Spleen (tissue), 11 donors: ENCODE results near the gene ARMC9. TPM values are rescaled to one million over a fixed set of nuclear protein-coding genes. Genes with fewer than 3 reads are reported as not detected.
A peak's percentile ranks its signal among the peaks of the same experiment; 100 is the strongest.

Experiments used
- DNase-seq: peaks from one replicate; pipeline ENCODE4 v3.0.0-alpha.2; 2020
- H3K27ac ChIP-seq, 8 donors: fragments of 200-600 bp; sonication (generic) in 7 of 8; 1 replicate in 4 of 8; 2 replicates in 4 of 8; pipeline versions ENCODE4 v1.5.0 to v1.8.0; 2016 to 2021; ENCODE audit warnings: inconsistent platforms in 4 of 8, mild to moderate bottlenecking in 4 of 8, moderate library complexity in 1 of 8
- H3K27me3 ChIP-seq, 7 donors: fragments of 200-600 bp; sonication (generic) in 6 of 7; replicated peaks in 1 of 7; 1 replicate in 4 of 7; 2 replicates in 3 of 7; pipeline versions ENCODE4 v1.5.0 to v1.8.0; 2016 to 2021; ENCODE audit warnings: inconsistent platforms in 3 of 7, mild to moderate bottlenecking in 1 of 7
- H3K36me3 ChIP-seq, 6 donors: fragments of 200-600 bp; sonication (generic) in 5 of 6; 1 replicate in 4 of 6; 2 replicates in 2 of 6; pipeline versions ENCODE4 v1.5.0 to v1.8.0; 2016 to 2021; ENCODE audit warnings: inconsistent platforms in 2 of 6
- H3K4me1 ChIP-seq, 6 donors: fragments of 200-600 bp; sonication (generic) in 5 of 6; 1 replicate in 3 of 6; 2 replicates in 3 of 6; pipeline versions ENCODE4 v1.5.0 to v1.8.0; 2016 to 2021; ENCODE audit warnings: inconsistent platforms in 3 of 6
- H3K4me3 ChIP-seq, 8 donors: fragments of 200-600 bp; sonication (generic) in 7 of 8; 1 replicate in 4 of 8; 2 replicates in 4 of 8; pipeline versions ENCODE4 v1.5.0 to v1.8.0; 2016 to 2021; ENCODE audit warnings: inconsistent platforms in 4 of 8, mild to moderate bottlenecking in 4 of 8, moderate library complexity in 2 of 8
- H3K9me3 ChIP-seq, 8 donors: fragments of 200-600 bp; sonication (generic) in 7 of 8; 1 replicate in 4 of 8; 2 replicates in 4 of 8; pipeline versions ENCODE4 v1.5.0 to v1.8.0; 2016 to 2021; ENCODE audit warnings: inconsistent platforms in 4 of 8
- CTCF ChIP-seq, 11 experiments: fragments of 200-600 bp in 7 of 11; fragments of 450-650 bp in 4 of 11; sonication (generic) in 4 of 11; IDR thresholded peaks in 8 of 11; conservative IDR thresholded peaks in 3 of 11; 1 replicate in 7 of 11; 2 replicates in 4 of 11; pipeline versions ENCODE4 v1.4.0 to v1.8.0; 2016 to 2021; ENCODE audit warnings: antibody characterized with exemption in 11 of 11, inconsistent platforms in 4 of 11, mild to moderate bottlenecking in 1 of 11
- POLR2A ChIP-seq, 3 donors: fragments of 450-650 bp; IDR thresholded peaks; one replicate each; pipeline ENCODE4 v1.5.1; 2017; ENCODE audit warnings: antibody characterized with exemption in 3 of 3, mild to moderate bottlenecking in 1 of 3
- POLR2AphosphoS5 ChIP-seq, 3 donors: sonication (generic); formaldehyde crosslinking; IDR thresholded peaks; one replicate each; pipeline ENCODE4 v1.5.1; 2017; ENCODE audit warnings: antibody characterized with exemption in 3 of 3
- WGBS, 5 donors: extraction: QIAGEN DNeasy Blood & Tissue Kit in 3 of 5; methylation state at CpG; one replicate each; pipeline versions ENCODE4 v1.1.5 to v1.1.7; 2013 to 2018; 5-methylcytosine and 5-hydroxymethylcytosine counted together
- intact Hi-C: fragments of 100-400 bp; cut with DNase I; formaldehyde crosslinking; loops from one replicate; pipeline ENCODE4 v1.15.0; 2023; ENCODE audit warnings: low total_unique reads
- polyA plus RNA-seq, 3 donors: library from polyadenylated mRNA; stranded (reverse); fragments of 200-250 nt; gene quantifications; one replicate each; pipeline ENCODE4 v1.2.1, GENCODE V29; 2013
- total RNA-seq, 7 donors: library from RNA; depleted of rRNA in 3 of 7; stranded (reverse); fragments of >200 nt in 3 of 7; fragmentation: NEBNext Ultra II Directional in 4 of 7; extraction: Animal tissue kit (Norgen Biotek cat#: 25700) in 4 of 7; gene quantifications; one replicate each; pipeline versions ENCODE4 v1.1.0 to v1.2.1, GENCODE V29; 2016 to 2021
- donor health status: healthy with polysubstance abuse.
- donor health status: DM: no; HTN: no; CAD: no; lungs with moderate emphysema.
- donor health status: DM: no; HTN: no; CAD: no.
- donor health status: Bipolar disorder and iron deficiency.
- donor health status: healthy.
- donor health status: DM: no; HTN: no; CAD: no.
- donor health status: DM: yes; HTN: yes; CAD: no.

The ARMC9 gene
- total and polyA plus RNA-seq, 10 donors, result 0.83 to 8.9 (median 4.7) TPM

DNA sequence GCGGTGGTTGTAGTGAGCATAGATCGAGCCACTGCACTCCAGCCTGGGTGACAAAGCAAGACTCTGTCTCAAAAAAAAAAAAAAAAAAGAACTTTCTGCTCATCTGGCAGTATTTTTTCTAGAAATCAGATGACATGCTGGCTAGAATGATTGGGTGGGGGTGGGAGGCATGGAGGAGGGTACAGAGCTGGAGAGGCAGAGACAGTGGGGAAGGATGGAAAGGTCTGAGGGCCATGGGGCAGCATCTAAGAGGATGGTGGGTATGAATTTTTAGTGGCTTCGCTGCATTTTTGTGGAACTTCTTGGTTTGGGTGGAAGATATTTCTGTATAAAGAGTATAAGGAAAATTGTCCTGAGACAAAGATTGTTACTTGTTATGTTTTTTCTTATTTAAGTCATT lies 23.3 kb downstream of the ARMC9 start:
- WGBS, 5 donors, result 83 to 95% (median 94%) methylated on average over 3 of the region's 3 CpGs
- Histone ChIP-seq H3K9me3 (no peaks in the 10 kb centered on the region), H3K4me1 (no peaks in the 10 kb centered on the region), H3K27me3 (no peaks in the 10 kb centered on the region), H3K4me3 (no peak overlapping the region), H3K36me3 (no peaks in the 10 kb centered on the region), H3K27ac (peak overlapping the region in 2 of 8 donors; percentile 9 to 38)
- intact Hi-C loops, result no loop called here
- TF ChIP-seq CTCF (IDR thresholded peaks at IDR 0.05 in 8 of 11, conservative IDR thresholded peaks at IDR 0.05 in 3 of 11) (no peak), POLR2A (IDR thresholded peaks at IDR 0.05) (no peak), POLR2AphosphoS5 (IDR thresholded peaks at IDR 0.05) (no peak)
- DNase-seq, result no peak

GRCh38 chr2:231222318-231223000 lies 24.0 kb downstream of the ARMC9 start:
- 75 to 86% (median 80%) methylated on average over 7 of the region's 7 CpGs for WGBS, 5 donors
- no peak overlapping the region for H3K4me3 ChIP-seq
- peaks cover 0 to 3% (median 1%) of the 10 kb centered on the region in 6 donors for H3K4me1 ChIP-seq
- TF ChIP-seq POLR2AphosphoS5 (IDR thresholded peaks at IDR 0.05), result no peak
- no peak for TF ChIP-seq POLR2A (IDR thresholded peaks at IDR 0.05)
- no peak for TF ChIP-seq CTCF (IDR thresholded peaks at IDR 0.05 in 8 of 11, conservative IDR thresholded peaks at IDR 0.05 in 3 of 11)
- no peaks in the 10 kb centered on the region for H3K27me3 ChIP-seq
- H3K36me3 ChIP-seq, result no peaks in the 10 kb centered on the region
- H3K27ac ChIP-seq, result peak overlapping the region in 5 of 8 donors; percentile 9 to 38 (median 16)
- H3K9me3 ChIP-seq, result no peaks in the 10 kb centered on the region
- DNase-seq, result no peak
- intact Hi-C loops, result no loop called here

- intact Hi-C loops, result no loop called here
Measured at GRCh38 chr2:231223001-231223375, 24.6 kb downstream of the ARMC9 start.

More at GRCh38 chr2:231223001-231223375, 24.6 kb downstream of the ARMC9 start:
- WGBS, 5 donors, result 79 to 89% (median 87%) methylated on average over 3 of the region's 3 CpGs
- Histone ChIP-seq H3K27me3 (no peaks in the 10 kb centered on the region), H3K27ac (peak overlapping the region in 4 of 8 donors; percentile 10 to 38 (median 23)), H3K4me1 (peaks cover 0 to 9% (median 6%) of the 10 kb centered on the region in 6 donors), H3K4me3 (no peak overlapping the region), H3K9me3 (no peaks in the 10 kb centered on the region), H3K36me3 (no peaks in the 10 kb centered on the region)
- no peak for DNase-seq
- TF ChIP-seq POLR2A (IDR thresholded peaks at IDR 0.05), result no peak
- TF ChIP-seq POLR2AphosphoS5 (IDR thresholded peaks at IDR 0.05), result no peak
- TF ChIP-seq CTCF (IDR thresholded peaks at IDR 0.05 in 8 of 11, conservative IDR thresholded peaks at IDR 0.05 in 3 of 11), result no peak
